HG03045 (cell line): ENCODE measurements around the gene AUTS2.

Experiments
- ATAC-seq: cut with Tn5 transposase; IDR thresholded peaks from one replicate; pipeline ENCODE4 v1.9.1; 2021; ENCODE audit warnings: mild to moderate bottlenecking, moderate library complexity; ENCODE audit not compliant: unreplicated experiment

The AUTS2 gene

DNA sequence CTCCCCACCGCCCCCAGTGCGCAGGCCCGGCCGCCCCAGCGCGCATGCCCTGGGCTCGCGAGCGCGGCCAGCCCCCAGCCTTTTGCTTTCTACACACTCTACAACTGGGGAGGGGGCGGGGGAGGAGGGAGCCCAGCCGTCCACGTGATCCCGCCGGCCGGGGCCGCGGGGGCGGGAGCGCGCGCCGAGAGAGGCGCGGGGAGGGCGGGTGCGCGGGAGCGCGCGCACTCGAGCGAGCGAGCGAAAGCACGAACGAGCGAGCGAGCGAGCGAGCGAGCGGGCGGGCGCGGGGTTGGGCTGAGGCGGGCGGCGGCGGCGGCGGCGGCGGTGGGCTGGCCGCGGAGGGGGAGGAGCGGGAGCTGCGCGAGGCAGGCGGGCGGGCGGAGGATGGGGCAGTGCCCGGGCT lies at the start of gene AUTS2:
Gene AUTS2, plus strand, starts transcription at position 395 of the 406 bp plus-strand sequence. CDS start 1,179 bp downstream, outside the sequence.
- peak; percentile 62 for ATAC-seq

DNA sequence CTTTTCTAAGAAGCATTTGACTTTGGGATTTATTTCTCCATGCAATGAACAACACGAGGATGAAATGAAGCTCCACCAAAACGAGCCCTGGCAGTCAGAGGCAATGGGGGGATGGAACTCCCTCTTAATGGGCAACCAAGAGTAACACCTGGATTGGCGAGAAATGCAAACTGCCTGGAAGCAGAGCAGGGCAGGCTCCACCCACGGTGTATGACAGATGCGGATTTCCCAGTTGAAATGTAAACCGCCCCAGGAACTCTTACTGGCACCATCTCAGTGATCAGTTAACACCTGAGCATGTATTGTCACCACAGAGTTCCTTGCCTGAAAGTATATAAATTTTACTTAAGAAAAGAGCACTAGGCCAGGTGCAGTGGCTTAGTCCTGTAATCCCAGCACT lies 47.3 kb upstream of the AUTS2 start:
- no peak for ATAC-seq

DNA sequence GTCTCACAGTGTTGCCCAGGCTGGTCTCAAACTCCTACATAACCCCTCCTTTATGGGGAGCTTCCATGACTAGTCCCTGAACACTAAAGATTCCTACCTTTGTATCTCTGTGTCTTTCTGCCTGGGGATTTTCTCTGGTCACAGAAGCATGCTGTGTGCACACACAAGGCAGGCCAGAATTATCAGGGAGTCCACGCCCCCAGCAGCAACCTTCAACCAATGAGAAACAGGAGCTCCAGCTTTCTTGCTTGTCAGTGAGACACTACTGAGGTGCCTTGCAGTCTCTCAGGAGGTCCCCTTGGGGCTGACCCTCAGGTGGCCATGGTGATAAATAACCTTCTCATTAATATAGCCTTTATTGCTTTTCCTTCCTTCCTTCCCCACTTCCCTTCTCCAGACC lies 45.1 kb upstream of the AUTS2 start:
- no peak for ATAC-seq

DNA sequence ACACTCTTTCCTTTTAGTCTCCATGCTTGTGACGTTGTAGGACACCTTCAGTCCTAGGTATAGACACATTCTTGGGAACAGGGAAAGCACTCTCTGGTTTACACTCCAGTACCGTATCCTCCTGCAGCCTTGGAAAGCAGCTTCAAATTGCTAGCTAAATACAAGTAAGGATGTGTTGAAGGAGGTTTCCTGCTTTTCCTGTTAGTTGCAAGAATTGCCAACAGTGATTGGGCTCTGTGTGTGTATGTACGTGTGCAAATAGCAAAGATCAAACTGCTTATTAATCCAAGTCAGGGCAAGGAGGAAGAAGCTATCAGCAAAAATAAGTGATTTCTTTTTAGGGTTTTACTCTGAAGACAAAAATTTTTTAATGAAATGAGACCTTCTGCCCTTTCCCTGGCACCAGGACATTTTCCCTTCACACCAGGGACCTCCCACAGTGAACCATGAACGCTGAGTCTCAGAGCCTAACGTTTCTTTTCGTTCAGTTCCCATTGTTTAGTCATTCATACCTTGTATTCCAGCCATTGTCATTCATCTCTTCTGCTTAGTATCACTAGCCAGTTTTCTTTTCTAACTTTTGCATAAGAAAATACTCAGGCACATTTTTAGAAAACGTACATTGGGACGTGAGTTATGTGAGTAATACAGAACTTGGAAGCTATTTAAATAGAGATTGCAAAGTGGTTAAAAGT lies 36.9 kb upstream of the AUTS2 start:
- no peak for ATAC-seq

DNA sequence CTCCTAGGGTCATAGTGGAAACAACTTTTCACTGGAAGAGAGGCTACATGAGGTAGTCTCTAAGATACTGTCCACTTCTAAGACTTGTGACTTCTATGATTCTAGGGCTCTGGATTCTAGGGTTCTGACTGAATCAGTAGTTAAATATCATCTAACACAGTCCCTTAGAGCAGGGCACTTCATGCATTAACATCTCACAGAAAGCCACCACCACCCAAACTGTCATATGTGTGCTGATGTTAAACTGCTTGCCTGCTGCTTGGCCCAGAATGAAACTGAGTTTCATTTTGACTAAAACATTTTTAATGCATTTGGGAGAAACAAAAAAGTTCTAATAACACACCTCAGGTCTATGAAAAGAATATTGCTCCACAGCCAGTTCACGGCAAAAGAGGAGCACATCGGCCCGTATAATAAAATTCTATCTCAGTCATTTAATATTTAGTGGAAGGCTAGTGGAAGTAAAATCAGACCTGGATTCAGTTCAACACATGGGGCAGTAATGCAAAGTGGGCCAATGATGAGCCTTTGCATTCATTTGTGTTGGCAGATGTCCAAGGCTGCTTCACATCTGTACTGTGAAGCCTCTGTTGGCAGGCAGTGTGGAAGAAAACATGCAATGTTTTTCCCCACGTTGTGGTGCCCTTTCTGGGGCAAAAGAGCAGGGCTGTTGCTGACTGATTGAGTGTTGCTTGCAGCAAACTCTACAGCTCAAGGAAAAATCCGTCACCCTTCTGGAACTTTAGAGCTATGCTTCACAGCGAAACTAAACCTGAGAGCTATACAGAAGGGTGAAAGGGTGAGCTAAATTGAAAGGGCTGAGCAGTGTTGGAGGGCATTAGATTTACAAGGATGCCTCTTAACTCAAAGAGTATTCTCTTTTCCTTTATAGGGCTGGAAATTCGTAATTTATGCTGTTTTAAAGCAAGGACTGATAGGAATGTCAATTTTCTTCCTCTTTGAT lies 33.5 kb upstream of the AUTS2 start:
- ATAC-seq: no peak

DNA sequence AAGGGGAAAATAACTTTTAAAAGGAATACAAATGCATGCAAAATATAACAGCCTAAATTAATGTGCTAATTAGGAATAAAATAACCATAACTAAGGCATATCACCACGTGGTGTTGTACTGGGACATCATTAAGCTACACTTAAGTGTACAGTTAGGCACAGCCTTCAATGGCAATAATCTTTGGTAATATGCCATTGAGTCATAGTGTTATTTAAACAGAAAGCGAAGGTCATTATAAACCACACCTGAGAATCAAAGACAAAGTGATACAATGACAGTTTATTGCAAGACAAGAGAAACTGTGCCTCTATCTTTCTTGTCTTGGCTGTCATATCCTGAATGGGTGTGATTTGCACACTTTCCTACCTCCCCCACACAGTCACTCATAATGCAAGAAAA lies 30.5 kb upstream of the AUTS2 start:
- no peak for ATAC-seq

DNA sequence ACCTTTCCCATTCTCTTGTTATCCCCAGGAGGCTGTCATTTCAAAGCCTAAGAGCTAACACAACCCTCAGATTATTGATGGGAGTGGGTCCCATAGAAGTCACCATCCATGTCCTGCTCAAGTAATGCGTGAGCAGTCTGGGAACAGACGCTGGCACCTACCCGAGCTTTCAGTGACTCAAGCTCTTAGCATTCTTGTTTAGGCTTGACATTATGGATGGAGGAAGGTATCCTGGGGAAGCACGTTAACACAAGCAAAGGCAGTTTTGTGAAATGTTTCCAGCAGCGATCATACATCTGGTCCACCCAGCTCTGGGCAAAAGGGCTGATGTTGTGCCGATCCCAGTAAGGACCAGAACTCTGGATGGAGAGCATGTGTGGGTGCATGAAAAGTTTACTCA lies 30.0 kb upstream of the AUTS2 start:
- no peak for ATAC-seq

DNA sequence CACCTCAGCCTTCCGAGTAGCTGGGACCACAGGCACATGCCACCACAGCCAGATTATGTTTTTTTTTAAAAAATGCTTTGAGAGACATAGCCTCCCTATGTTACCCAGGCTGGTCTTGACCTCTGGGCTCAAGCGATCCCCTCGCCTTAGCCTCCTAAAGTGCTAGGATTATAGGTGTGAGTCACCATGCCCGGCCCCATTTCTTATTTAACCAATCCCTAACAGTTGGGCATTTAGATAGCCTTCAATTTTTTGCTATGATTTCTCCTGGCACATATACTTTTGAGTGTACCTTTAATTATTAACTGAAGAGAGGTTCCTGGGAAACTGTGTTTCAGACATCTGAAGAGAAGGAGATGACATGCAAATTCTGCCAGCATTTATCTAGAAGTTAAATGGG lies 22.6 kb upstream of the AUTS2 start:
- no peak for ATAC-seq

DNA sequence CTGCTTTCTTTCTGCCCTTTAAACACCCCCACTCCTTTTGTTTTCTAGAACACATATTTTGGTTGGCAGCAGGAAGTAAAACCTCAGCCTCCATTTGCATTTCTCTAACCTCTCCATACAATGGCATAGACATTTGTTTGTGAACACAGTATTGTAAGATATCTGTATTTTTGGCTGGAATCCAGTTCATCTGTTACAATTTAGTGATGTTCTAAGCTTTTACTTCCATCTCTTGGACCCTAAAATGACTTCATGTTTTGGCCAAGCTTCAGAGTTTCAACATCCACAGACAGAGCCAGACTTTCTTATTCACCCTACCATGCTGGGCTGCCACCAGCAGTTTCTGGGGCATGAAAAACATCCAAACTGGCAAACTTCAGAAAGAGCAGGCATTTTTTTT lies 21.1 kb upstream of the AUTS2 start:
- ATAC-seq: no peak

DNA sequence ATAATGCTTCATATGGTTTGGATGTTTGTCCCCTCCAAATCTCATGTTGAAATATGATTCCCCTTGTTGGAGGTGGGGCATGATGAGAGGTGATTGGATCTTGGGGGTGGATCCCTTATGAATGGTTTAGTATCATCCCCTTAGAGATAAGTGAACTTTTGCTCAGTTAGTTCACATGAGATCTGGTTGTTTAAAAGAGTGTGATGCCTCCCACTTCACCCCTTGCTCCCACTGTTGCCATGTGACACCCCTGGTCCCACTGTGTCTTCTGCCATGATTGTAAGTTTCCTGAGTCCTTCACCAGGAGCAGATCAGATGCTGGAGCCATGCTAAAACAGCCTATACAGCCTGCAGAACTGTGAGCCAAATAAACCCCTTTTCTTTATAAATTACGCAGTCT lies 13.1 kb upstream of the AUTS2 start:
- ATAC-seq: no peak

DNA sequence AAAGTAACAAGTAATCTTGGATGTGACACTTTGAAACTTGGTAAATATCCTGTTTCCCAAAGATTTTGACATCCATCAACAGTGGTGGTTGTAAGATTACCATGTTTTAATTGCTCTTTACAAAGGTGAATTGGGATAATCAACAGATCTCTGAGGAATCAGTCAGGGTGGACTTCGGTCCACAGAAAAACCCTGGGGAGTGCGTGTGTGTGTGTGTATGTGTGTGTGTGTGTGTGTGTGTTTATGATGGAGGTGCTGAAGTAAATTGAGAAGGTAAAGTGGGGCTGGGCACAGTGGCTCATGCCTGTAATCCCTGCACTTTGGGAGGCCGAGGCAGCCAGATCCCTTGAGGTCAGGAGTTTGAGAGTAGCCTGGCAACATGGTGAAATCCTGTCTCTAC lies 12.0 kb upstream of the AUTS2 start:
- ATAC-seq: no peak

DNA sequence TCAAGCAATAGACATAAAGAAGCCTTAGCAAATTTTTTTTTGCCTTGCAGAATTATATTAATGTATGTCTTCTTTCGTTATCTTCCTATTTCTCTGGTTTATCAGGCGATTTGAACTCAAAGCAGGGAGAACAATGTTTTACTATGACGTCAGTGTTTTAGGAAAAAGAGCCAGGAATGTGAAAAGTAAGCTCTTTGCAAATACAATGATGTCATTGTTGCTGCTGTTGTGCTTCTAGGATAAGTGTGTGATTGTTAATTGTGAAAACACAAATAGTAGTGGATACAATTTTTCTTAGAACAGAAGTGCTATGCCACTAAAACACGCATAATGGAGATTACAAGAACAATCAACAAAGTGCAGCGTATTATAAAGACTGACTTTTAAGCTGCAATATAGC lies 9.5 kb upstream of the AUTS2 start:
- no peak for ATAC-seq

DNA sequence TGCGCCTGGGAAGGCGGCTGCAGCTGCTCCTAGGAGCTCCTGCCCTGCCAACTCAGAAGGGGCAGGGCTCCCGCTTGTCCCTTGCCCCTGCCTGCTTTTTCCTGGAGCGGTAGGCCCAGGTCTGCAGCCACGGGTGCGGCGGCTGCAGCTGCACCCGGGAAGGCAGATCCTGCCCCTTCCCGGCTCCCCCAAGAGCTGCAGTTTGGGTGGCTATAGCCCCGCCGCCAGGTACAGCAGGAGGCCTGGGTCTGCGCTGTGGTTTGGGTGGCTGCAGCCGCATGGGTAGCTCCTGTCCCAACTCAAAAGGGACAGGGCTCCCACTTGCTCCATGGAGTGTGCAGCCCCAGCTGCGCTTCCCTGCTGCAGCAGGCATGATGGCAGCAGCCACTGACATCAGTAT lies 6.5 kb upstream of the AUTS2 start:
- ATAC-seq: no peak

DNA sequence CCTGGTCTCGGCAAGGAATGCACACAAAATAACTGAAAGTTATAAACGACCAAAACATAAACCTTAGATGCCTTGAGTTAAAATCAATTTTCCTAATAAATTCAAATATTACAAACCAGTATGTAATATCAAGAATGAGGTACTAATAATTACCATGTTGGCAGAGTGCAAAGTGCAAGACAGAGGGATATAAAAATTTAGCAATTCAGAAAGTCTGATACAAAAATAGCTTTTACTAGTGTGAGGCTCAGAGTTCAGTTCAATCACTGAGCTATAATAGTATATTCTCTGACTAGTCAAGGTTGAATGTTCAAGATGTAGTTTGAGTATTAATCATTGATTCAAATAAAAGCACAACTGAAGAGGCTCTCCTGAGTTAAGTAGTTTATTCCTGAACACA lies 4.8 kb upstream of the AUTS2 start:
- no peak for ATAC-seq

DNA sequence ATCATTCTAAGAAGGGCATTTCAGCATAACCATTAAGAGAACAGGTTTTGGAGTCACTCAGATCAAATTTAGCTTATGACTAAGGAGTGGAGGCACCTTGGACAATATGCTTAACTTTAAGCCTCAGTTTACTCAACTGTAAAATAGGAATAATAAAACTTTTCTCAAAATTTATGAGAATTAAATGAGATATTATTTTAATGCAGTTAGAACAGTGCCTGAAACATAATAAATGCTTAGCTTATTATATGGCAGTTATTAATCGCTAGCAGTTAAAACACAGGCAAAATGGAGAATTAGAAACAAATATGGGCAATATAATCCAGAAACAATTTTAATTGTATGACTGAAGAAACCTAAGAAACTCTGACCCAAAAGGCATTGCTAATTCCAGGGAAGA lies 2.9 kb upstream of the AUTS2 start:
- ATAC-seq: no peak

DNA sequence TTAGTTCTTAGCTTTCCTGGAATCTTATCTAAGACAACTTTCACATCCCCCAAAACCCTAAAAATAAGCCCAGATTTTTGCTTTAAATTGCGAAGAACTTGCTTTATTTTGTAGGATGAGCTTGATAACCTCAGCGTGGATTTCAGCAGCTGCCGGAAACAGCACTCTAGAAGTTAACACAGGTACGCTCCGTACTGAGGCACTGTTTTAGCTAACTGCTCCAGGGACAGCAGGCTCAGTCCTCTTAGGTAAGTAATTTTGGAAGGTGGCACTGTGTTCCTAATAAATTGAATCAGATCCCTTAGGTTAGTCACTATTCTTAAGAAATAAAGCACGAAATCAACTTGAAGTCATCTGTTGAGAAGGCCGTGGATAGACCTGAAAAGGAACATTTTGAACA lies 2.2 kb upstream of the AUTS2 start:
- ATAC-seq: no peak

DNA sequence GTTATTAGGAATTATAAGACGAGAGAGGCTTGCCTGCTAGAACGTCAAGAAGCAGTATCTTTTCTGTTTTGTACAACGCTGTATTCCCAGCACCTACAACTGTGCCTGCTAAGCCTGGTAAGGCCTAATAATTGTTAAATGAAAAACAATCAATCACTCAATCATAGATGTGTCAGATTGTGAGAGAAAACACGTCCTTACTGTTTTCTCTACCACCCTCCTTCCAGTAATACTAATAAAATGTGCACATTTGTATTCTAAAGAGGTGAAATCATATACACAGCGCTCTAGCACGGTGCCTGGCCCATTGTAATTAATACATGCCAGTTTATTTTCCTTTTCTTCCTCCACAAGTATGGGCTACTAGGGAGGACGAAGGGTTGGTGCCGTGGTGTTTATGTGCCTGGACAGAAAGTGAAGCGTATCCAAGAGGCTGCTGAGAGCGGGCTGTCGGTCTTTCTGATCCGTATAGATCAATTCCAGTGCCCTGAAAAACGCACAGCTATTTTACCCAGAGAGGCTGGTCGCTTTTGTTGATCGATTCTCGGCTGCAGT lies 1.5 kb upstream of the AUTS2 start:
- no peak for ATAC-seq

DNA sequence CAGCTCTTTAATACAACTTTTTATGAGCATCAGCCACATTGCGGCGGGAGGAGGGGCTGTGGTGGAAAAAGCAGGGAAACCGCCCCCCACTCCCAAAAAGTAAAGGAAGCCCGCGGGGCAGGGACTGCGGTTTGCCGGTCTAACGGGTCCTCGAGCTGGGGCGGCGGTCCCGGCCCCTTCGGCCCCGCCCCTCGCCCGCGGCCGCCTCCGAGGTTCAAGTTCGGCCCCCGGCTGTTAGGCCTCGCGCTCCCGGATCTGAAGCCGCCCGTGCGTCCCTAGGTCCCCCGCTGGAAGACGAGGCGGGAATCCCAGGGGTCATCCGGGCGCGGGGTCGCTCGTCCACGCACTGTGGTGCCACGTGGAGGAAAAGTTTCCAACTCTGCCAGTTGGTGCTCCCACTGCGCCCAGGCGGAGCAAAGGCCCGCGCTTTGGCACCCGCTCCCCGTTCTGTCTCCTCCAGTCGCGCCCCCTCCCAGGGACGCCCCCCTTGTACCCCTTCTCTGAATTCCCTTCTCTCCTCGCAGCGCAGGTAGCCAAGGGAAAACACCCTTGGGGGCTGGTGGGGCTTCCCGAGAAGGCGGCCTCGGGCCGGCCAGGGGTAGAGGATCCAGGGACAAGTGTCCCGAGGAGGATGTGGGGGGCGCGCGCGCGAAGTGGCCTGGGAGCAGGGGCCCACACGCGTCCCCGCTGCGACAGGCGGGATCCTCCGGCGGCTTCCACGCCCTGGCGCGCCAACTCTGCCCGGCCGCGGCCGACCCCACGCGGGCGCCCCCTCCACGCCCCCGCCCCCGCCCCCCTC lies 798 bp upstream of the AUTS2 start:
- peak; percentile 19 for ATAC-seq

DNA sequence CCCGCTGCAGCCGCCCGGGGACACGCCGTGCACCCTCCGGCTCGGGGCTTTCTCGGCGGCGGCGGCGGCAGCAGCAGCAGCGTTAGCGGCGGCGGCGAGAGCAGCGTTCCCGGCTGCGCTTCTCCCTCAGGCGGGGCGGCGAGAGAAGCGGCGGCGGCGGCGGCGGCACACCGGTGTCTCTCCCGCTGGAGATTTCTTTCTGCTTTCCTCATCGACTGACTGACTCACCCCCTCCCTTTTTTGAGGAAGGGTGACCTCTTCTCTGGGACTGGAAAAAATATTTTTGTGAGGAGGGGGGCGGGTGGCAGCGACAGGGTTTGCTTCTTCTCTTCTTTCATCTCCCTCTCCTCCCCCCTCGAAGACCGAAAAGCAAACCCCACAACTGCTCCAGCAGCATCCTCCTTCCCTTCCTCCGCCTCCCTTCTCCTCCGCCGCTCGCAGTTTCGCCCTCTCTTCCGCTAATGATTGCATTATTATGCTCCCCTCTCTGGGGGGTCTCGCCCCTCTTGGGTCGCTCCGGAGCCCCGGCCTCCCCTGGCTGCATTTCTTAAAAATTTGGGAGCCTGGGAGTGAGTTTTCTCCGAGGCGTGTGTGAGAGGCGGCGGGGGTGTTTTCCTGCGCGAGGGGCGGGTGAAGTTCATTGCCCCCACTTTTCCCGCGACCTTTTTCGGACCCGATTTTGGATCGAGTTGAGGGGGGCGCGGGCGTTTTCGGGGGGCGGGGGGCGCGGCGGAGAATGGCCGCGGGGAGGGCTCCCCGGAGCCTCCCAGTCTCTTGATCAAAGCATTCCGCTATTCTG lies 411 bp downstream of the AUTS2 start:
- ATAC-seq: no peak

DNA sequence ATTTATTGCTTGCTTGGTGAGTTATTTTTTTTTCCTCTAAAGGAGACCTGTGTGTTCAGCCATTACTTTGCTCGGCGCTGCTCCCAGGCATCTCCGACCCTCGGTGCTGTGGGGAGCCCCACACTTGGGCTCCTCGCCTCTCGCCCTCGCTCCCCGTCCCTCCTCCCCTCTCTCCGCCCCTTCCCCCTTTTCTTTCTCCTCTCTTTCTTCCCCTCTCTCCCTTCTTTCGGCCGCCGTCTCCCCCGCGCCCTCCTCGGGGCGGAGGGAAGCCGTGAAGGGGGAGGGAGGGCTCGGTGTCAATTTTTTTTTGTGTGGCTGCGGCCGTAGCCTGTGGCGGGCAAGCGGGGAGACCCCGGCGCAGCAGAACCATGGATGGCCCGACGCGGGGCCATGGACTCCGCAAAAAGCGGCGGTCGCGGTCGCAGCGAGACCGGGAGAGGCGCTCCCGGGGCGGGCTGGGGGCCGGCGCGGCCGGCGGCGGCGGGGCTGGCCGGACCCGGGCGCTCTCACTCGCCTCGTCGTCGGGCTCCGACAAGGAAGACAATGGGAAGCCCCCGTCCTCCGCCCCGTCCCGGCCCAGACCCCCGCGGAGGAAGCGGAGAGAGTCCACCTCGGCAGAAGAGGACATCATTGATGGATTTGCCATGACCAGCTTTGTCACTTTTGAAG lies 1.1 kb downstream of the AUTS2 start:
- ATAC-seq: no peak
